Measurements from ENCODE around the gene MUC5B. TPM values are rescaled to one million over a fixed set of nuclear protein-coding genes. Genes with fewer than 3 reads are reported as not detected.

Gene MUC5B
- total RNA-seq, 2 experiments from 2014 or later, result not detected

DNA sequence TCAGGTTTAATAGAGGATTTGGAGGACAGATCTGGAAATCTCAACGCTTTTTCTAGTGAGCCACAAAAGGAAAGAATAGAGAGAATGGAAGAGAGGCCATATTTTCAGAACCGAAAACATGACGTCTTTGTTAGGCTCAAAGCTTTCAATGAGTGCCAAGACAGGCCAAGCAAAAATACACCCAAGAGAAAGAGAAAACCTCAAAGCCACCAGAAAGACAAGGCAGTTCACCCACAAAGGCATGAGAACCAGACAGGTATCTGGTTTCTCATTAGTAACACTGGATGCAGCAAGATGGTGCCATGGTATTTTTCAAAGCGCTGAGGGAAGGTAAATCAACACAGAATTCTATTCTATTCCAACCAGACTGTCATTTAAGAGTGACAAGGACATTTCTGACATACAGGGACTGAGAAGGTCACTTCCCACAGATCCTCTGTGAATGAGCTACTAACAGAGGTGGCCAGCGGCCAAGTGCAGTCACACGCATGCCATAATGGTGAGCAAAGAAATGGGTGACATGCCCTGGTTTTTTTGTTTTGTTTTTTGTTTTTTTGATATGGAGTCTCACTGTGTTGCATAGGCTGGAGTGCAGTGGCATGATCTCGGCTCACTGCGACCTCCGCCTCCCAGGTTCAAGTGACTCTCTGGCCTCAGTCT, 44.7 kb downstream of the MUC5B start:
- DNase-seq (no peak), ATAC-seq (no peak)
- Mint-ChIP-seq H3K27ac (no peak overlapping the region), H3K4me1 (ENCODE audit: low read depth) (peaks cover 15% of the 10 kb centered on the region), H3K27me3 (no peaks in the 10 kb centered on the region), H3K9me3 (peaks cover 11% of the 10 kb centered on the region), H3K36me3 (ENCODE audit: low read depth) (peaks cover 8% of the 10 kb centered on the region), H3K4me3 (no peak overlapping the region)
- TF ChIP-seq, protein P1, sequence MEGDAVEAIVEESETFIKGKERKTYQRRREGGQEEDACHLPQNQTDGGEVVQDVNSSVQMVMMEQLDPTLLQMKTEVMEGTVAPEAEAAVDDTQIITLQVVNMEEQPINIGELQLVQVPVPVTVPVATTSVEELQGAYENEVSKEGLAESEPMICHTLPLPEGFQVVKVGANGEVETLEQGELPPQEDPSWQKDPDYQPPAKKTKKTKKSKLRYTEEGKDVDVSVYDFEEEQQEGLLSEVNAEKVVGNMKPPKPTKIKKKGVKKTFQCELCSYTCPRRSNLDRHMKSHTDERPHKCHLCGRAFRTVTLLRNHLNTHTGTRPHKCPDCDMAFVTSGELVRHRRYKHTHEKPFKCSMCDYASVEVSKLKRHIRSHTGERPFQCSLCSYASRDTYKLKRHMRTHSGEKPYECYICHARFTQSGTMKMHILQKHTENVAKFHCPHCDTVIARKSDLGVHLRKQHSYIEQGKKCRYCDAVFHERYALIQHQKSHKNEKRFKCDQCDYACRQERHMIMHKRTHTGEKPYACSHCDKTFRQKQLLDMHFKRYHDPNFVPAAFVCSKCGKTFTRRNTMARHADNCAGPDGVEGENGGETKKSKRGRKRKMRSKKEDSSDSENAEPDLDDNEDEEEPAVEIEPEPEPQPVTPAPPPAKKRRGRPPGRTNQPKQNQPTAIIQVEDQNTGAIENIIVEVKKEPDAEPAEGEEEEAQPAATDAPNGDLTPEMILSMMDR (IDR thresholded peaks at IDR 0.05), result no peak
- CTCF ChIA-PET, result no interaction called here
- POLR2A ChIA-PET, result interaction anchor here (1.4 kb wide), 1 partner anchor 34 kb away, joined by 3 read pairs; no protein-coding TSS in a partner anchor
- intact Hi-C loops (cut with micrococcal nuclease), result no loop called here

DNA sequence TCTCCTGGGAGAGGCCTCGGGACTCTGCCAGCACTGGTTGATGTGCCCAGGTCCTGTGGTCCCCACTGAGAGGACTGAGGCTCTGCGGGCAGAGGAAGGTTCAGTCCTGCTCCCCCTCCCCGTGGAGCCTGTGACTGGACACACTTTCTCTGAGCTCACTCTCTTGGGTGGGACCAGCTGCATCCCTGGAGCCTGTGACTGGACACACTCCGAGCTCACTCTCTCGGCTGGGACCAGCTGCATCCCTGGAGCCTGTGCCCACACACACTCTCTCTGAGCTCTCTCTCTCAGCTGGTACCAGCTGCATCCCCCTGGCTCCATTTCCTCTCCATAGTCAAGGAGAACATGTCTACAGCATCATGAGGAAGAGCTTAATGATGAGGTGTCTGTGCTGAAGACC, 47.1 kb downstream of the MUC5B start:
- DNase-seq (no peak), ATAC-seq (no peak)
- Mint-ChIP-seq H3K4me1 (ENCODE audit: low read depth) (no peaks in the 10 kb centered on the region), H3K27me3 (no peaks in the 10 kb centered on the region), H3K4me3 (no peak overlapping the region), H3K27ac (no peak overlapping the region), H3K36me3 (ENCODE audit: low read depth) (peaks cover under 1% of the 10 kb centered on the region), H3K9me3 (peaks cover 5% of the 10 kb centered on the region)
- TF ChIP-seq, protein P1 (IDR thresholded peaks at IDR 0.05), result no peak
- intact Hi-C loops (cut with micrococcal nuclease), result no loop called here
- ChIA-PET POLR2A (interaction anchor here (0.9 kb wide), 1 partner anchor 113 kb away, joined by 3 read pairs; no protein-coding TSS in a partner anchor), CTCF (interaction anchor here (0.9 to 1.4 kb wide), 4 partner anchors 245 to 305 kb away, joined by 3 to 6 read pairs (median 4); no protein-coding TSS in a partner anchor)

DNA sequence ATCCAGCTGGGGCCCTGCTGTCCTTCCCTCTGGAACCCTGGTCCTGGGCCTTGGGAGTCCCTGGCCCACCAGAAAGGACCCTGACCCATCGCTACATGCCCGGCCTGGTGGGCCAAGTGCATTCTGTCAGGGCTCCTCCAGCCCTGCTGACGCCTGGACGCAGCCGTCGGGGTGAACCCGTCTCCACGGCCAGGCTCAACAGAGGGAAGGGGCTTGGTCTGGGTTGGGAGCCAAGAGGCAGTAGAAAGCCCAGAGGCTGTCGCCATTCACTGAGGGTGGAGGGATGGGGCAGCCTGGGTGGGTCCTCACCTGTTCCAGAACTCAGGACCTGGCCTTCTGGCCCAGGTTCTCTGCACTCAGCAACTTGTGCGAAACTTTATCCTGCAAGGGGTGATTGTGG, 47.6 kb downstream of the MUC5B start:
- H3K36me3 Mint-ChIP-seq (ENCODE audit: low read depth), result no peaks in the 10 kb centered on the region
- intact Hi-C loops (cut with micrococcal nuclease), result no loop called here
- TF ChIP-seq, protein P1 (IDR thresholded peaks at IDR 0.05), result no peak
- H3K4me1 Mint-ChIP-seq (ENCODE audit: low read depth), result no peaks in the 10 kb centered on the region
- no peak for ATAC-seq
- no peak overlapping the region for H3K27ac Mint-ChIP-seq
- no peak for DNase-seq
- H3K9me3 Mint-ChIP-seq, result peaks cover under 1% of the 10 kb centered on the region
- no peak overlapping the region for H3K4me3 Mint-ChIP-seq
- ChIA-PET POLR2A (no interaction called here), CTCF (interaction anchor here (1.1 kb wide), 1 partner anchor 246 kb away, joined by 3 read pairs; no protein-coding TSS in a partner anchor)
- H3K27me3 Mint-ChIP-seq, result no peaks in the 10 kb centered on the region

DNA sequence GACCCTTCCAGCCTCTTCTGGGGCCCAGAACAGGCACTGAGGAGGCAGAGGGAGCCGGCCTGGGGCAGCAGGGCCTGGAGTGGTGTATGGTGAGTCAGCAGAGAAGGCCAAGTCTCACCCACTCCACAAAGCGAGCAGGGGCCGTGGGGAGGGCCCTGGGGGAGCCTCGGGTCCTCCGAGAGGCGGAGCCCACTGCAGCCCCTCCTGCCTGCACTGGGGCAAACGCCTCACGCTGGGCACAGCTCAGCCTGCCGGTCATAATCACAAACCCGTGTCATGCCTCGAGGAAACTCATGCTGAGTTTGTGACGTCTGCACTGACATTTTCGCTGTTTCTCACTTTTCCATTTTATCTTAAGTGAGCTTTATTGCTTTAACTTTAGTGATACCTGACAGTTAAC, 48.1 kb downstream of the MUC5B start:
- no peaks in the 10 kb centered on the region for H3K36me3 Mint-ChIP-seq (ENCODE audit: low read depth)
- ChIA-PET POLR2A (interaction anchor here (0.7 kb wide), 1 partner anchor 9 kb away, joined by 3 read pairs; no protein-coding TSS in a partner anchor), CTCF (interaction anchor here (1.1 kb wide), 1 partner anchor 245 kb away, joined by 3 read pairs; no protein-coding TSS in a partner anchor)
- TF ChIP-seq, protein P1 (IDR thresholded peaks at IDR 0.05), result no peak
- no peaks in the 10 kb centered on the region for H3K27me3 Mint-ChIP-seq
- H3K27ac Mint-ChIP-seq, result no peak overlapping the region
- no peaks in the 10 kb centered on the region for H3K4me1 Mint-ChIP-seq (ENCODE audit: low read depth)
- ATAC-seq (no peak), DNase-seq (no peak)
- intact Hi-C loops (cut with micrococcal nuclease), result no loop called here
- no peak overlapping the region for H3K4me3 Mint-ChIP-seq
- H3K9me3 Mint-ChIP-seq, result no peaks in the 10 kb centered on the region

DNA sequence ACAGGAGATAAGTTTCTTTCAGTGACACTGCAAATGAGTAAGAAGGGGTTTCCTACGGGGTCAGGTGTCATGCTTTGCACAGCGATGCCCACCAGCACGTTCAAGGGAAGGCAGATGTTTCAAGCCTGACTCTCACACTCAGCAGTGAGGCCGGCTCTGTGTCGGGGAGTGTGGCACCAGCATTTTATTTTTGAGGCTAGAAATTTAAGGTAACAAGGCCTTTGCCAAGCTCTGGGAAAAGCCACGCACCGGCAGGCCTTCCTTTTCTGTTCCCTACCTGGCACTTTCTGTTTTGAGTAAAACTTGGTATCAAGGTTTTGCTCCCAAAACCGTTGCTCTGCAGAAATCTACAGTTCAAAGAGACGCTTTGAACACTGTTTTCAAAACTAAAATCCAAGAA, 48.5 kb downstream of the MUC5B start:
- H3K4me3 Mint-ChIP-seq, result no peak overlapping the region
- no peaks in the 10 kb centered on the region for H3K36me3 Mint-ChIP-seq (ENCODE audit: low read depth)
- TF ChIP-seq, protein P1 (IDR thresholded peaks at IDR 0.05), result no peak
- ChIA-PET POLR2A (interaction anchor here (0.7 kb wide), 1 partner anchor 9 kb away, joined by 3 read pairs; no protein-coding TSS in a partner anchor), CTCF (no interaction called here)
- intact Hi-C loops (cut with micrococcal nuclease), result no loop called here
- no peak overlapping the region for H3K27ac Mint-ChIP-seq
- no peaks in the 10 kb centered on the region for H3K27me3 Mint-ChIP-seq
- H3K4me1 Mint-ChIP-seq (ENCODE audit: low read depth), result no peaks in the 10 kb centered on the region
- DNase-seq (no peak), ATAC-seq (no peak)
- no peaks in the 10 kb centered on the region for H3K9me3 Mint-ChIP-seq
